K562 (cell line): ENCODE results near the gene CTAGE1. TPM values are rescaled to one million over a fixed set of nuclear protein-coding genes. Genes with fewer than 3 reads are reported as not detected.

Source experiments
- BCOR ChIP-seq: fragments of 450-650 bp; IDR thresholded peaks from 2 replicates; pipeline ENCODE4 v1.6.1; 2016
- MEIS2 ChIP-seq: fragments of 450-650 bp; IDR thresholded peaks from 2 replicates; pipeline ENCODE4 v1.6.1; 2014; ENCODE audit warnings: mild to moderate bottlenecking; ENCODE audit not compliant: partially characterized antibody
- NFRKB ChIP-seq: fragments of 450-650 bp; IDR thresholded peaks from 2 replicates; pipeline ENCODE4 v1.6.1; 2016; ENCODE audit warnings: low read depth
- RAD51 ChIP-seq: fragments of 450-650 bp; IDR thresholded peaks from 2 replicates; pipeline ENCODE4 v1.7.1; 2016; ENCODE audit warnings: low read depth, mild to moderate bottlenecking, borderline replicate concordance
- SMARCA4 ChIP-seq: fragments of 450-650 bp; IDR thresholded peaks from 2 replicates; pipeline ENCODE4 v1.6.1; 2016
- ZBTB7A ChIP-seq: IDR thresholded peaks from 2 replicates; pipeline ENCODE4 v1.6.1; 2011; ENCODE audit warnings: low read depth, mild to moderate bottlenecking, low read length, moderate library complexity, borderline replicate concordance; ENCODE audit not compliant: control insufficient read depth
- ZNF12 ChIP-seq: sonication (generic); formaldehyde crosslinking; IDR thresholded peaks from 2 replicates; pipeline ENCODE4 v1.4.0; 2020; ENCODE audit warnings: mild to moderate bottlenecking, missing genetic modification reagents
- ZNF253 ChIP-seq: fragments of 250-450 bp; sonication (Bioruptor Pico); conservative IDR thresholded peaks from 2 replicates; pipeline ENCODE4 v1.6.1; 2021; ENCODE audit warnings: mild to moderate bottlenecking
- polyA plus RNA-seq, 8 experiments: library from polyadenylated mRNA; depleted of rRNA in 4 of 8; stranded (reverse) in 5 of 8; unstranded in 3 of 8; fragments of >200 nt; fragmentation: Nextera tagmentation in 2 of 8; fragmentation: Illumina TruSeq in 1 of 8; extraction: Ambion mirVana in 2 of 8; extraction: Trizol in 1 of 8; gene quantifications; 2 replicates each; pipeline versions ENCODE4 v1.2.1 to v1.2.3, GENCODE V29; 2011 to 2014; ENCODE audit warnings: inconsistent platforms in 1 of 8, missing spikeins in 1 of 8
- total RNA-seq, 7 experiments: library from RNA; depleted of rRNA in 6 of 7; stranded (reverse); fragments of >200 nt in 6 of 7; fragmentation: Illumina TruSeq in 2 of 7; extraction: Trizol in 2 of 7; gene quantifications; 2 replicates each; pipeline versions ENCODE4 v1.2.1 to v1.2.3, GENCODE V29; 2011 to 2021; ENCODE audit warnings: low replicate concordance in 1 of 7
- TF ChIP-seq, protein P1 (sequence below): fragments of 450-650 bp; IDR thresholded peaks from 2 replicates; pipeline ENCODE4 v1.6.1; 2016; ENCODE audit warnings: mild to moderate bottlenecking
- TF ChIP-seq, protein P2 (sequence below): fragments of 450-650 bp; conservative IDR thresholded peaks from 2 replicates; pipeline ENCODE4 v1.6.1; 2016; ENCODE audit warnings: missing genetic modification characterization, low read depth, mild to moderate bottlenecking, missing compliant biosample characterization, moderate library complexity
- TF ChIP-seq, protein P3 (sequence below), 2 experiments: fragments of 450-650 bp in 1 of 2; sonication (generic) in 1 of 2; formaldehyde crosslinking in 1 of 2; IDR thresholded peaks; 2 replicates each; pipeline versions ENCODE4 v1.7.1 to v1.9.0; 2016 to 2022; ENCODE audit warnings: inconsistent platforms in 1 of 2, mild to moderate bottlenecking in 1 of 2, missing genetic modification reagents in 1 of 2
- TF ChIP-seq, protein P4 (sequence below), 2 experiments: IDR thresholded peaks; 2 replicates each; pipeline ENCODE4 v1.6.1; 2011; ENCODE audit warnings: borderline replicate concordance in 1 of 2, control low read depth in 1 of 2, low read depth in 1 of 2, low read length in 1 of 2, mild to moderate bottlenecking in 1 of 2, mixed read lengths in 1 of 2, moderate library complexity in 1 of 2; ENCODE audit not compliant: insufficient read depth in 1 of 2, insufficient read length in 1 of 2, poor library complexity in 1 of 2, severe bottlenecking in 1 of 2; ENCODE audit errors: extremely low read depth in 1 of 2

CTAGE1 gene
- total and polyA plus RNA-seq, 9 of the 15 experiments (the other 6 are each of a cell fraction or from before 2014, with no cell fraction given), result not detected

DNA sequence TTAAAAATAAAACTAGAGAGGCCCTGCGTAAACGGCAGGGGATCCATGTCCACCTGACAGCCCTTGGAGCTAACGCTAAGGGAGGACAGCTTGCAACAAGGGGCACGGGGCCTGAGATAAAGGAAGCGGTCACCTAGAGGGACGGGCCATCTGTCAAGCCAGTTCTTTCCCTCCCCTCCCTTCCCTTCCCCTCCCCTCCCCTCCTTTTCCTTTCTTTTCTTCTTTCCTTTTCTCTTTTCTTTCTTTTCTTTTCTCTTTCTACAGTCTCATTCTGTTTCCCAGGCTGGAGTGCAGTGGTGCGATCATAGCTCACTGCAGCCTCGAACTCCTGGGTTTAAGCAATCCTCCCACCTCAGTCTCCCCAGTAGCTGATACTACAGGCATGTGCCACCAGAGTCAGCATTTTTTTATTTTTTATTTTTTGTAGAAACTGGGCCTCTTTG lies 34.5 kb upstream of the CTAGE1 start (continued):
- TF ChIP-seq, protein P1, sequence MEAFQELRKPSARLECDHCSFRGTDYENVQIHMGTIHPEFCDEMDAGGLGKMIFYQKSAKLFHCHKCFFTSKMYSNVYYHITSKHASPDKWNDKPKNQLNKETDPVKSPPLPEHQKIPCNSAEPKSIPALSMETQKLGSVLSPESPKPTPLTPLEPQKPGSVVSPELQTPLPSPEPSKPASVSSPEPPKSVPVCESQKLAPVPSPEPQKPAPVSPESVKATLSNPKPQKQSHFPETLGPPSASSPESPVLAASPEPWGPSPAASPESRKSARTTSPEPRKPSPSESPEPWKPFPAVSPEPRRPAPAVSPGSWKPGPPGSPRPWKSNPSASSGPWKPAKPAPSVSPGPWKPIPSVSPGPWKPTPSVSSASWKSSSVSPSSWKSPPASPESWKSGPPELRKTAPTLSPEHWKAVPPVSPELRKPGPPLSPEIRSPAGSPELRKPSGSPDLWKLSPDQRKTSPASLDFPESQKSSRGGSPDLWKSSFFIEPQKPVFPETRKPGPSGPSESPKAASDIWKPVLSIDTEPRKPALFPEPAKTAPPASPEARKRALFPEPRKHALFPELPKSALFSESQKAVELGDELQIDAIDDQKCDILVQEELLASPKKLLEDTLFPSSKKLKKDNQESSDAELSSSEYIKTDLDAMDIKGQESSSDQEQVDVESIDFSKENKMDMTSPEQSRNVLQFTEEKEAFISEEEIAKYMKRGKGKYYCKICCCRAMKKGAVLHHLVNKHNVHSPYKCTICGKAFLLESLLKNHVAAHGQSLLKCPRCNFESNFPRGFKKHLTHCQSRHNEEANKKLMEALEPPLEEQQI, result 0 out of 2 replicates have a peak, but pooled peaks have one; percentile 17
- TF ChIP-seq ZNF253 (CRISPR knock-in tag) (no peak), NFRKB (0 out of 2 replicates have a peak, but pooled peaks have one; percentile 56), BCOR (peak; percentile 42; the same call in 1 of the 2 replicates), RAD51 (no peak; the same call in 1 of the 2 replicates), ZBTB7A (peak; percentile 4; the same call in 1 of the 2 replicates), ZNF12 (CRISPR knock-in tag) (no peak), MEIS2 (peak; percentile 59), SMARCA4 (peak; percentile 52; the same call in 1 of the 2 replicates)
- TF ChIP-seq, protein P2, sequence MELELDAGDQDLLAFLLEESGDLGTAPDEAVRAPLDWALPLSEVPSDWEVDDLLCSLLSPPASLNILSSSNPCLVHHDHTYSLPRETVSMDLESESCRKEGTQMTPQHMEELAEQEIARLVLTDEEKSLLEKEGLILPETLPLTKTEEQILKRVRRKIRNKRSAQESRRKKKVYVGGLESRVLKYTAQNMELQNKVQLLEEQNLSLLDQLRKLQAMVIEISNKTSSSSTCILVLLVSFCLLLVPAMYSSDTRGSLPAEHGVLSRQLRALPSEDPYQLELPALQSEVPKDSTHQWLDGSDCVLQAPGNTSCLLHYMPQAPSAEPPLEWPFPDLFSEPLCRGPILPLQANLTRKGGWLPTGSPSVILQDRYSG, result no peak
- TF ChIP-seq, protein P3, sequence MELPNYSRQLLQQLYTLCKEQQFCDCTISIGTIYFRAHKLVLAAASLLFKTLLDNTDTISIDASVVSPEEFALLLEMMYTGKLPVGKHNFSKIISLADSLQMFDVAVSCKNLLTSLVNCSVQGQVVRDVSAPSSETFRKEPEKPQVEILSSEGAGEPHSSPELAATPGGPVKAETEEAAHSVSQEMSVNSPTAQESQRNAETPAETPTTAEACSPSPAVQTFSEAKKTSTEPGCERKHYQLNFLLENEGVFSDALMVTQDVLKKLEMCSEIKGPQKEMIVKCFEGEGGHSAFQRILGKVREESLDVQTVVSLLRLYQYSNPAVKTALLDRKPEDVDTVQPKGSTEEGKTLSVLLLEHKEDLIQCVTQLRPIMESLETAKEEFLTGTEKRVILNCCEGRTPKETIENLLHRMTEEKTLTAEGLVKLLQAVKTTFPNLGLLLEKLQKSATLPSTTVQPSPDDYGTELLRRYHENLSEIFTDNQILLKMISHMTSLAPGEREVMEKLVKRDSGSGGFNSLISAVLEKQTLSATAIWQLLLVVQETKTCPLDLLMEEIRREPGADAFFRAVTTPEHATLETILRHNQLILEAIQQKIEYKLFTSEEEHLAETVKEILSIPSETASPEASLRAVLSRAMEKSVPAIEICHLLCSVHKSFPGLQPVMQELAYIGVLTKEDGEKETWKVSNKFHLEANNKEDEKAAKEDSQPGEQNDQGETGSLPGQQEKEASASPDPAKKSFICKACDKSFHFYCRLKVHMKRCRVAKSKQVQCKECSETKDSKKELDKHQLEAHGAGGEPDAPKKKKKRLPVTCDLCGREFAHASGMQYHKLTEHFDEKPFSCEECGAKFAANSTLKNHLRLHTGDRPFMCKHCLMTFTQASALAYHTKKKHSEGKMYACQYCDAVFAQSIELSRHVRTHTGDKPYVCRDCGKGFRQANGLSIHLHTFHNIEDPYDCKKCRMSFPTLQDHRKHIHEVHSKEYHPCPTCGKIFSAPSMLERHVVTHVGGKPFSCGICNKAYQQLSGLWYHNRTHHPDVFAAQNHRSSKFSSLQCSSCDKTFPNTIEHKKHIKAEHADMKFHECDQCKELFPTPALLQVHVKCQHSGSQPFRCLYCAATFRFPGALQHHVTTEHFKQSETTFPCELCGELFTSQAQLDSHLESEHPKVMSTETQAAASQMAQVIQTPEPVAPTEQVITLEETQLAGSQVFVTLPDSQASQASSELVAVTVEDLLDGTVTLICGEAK (IDR thresholded peaks at IDR 0.05), result peak; percentile 55
- TF ChIP-seq, protein P3 (CRISPR knock-in tag; IDR thresholded peaks at IDR 0.05), result no peak
- TF ChIP-seq, protein P4, sequence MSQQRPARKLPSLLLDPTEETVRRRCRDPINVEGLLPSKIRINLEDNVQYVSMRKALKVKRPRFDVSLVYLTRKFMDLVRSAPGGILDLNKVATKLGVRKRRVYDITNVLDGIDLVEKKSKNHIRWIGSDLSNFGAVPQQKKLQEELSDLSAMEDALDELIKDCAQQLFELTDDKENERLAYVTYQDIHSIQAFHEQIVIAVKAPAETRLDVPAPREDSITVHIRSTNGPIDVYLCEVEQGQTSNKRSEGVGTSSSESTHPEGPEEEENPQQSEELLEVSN (IDR thresholded peaks at IDR 0.05; ENCODE audit: borderline replicate concordance in 1 of 2, extremely low read depth in 1 of 2, insufficient read depth in 1 of 2, insufficient read length in 1 of 2, low read depth in 1 of 2, low read length in 1 of 2, poor library complexity in 1 of 2, severe bottlenecking in 1 of 2), result peak; percentile 38 to 39
